H1 (cell line): ENCODE results near the gene ABLIM1.

ENCODE experiments used
- ATF2 ChIP-seq: IDR thresholded peaks from 2 replicates; pipeline ENCODE4 v1.6.1; 2012; ENCODE audit warnings: low read length, inconsistent platforms
- CTCF ChIP-seq, 3 experiments: IDR thresholded peaks; 1 replicate in 2 of 3; 2 replicates in 1 of 3; pipeline versions ENCODE4 v1.5.1 to v1.6.1; 2011; ENCODE audit warnings: low read length in 3 of 3, mild to moderate bottlenecking in 3 of 3, inconsistent platforms in 2 of 3, low read depth in 1 of 3, moderate library complexity in 1 of 3; ENCODE audit not compliant: insufficient read depth in 1 of 3; ENCODE audit errors: control extremely low read depth in 1 of 3
- EZH2 ChIP-seq: fragments of 200-600 bp; sonication (generic); IDR thresholded peaks from 2 replicates; pipeline ENCODE4 v1.7.1; 2012; ENCODE audit warnings: low read depth, mild to moderate bottlenecking, moderate library complexity, low read length, inconsistent platforms; ENCODE audit not compliant: severe bottlenecking
- HDAC6 ChIP-seq: IDR thresholded peaks from one replicate; pipeline ENCODE4 v1.7.1; 2012; ENCODE audit warnings: low read depth, mild to moderate bottlenecking, inconsistent platforms, low read length, moderate library complexity
- MAFK ChIP-seq: IDR thresholded peaks from 2 replicates; pipeline ENCODE4 v1.6.1; 2012; ENCODE audit warnings: low read depth, mild to moderate bottlenecking, improper control_type of control experiment, low read length
- POLR2A ChIP-seq, 2 experiments: IDR thresholded peaks; 1 replicate in 1 of 2; 2 replicates in 1 of 2; pipeline ENCODE4 v1.6.1; 2011; ENCODE audit warnings: low read depth in 2 of 2, low read length in 2 of 2, mild to moderate bottlenecking in 2 of 2; ENCODE audit errors: control extremely low read depth in 1 of 2

- no peak for TF ChIP-seq EZH2
- TF ChIP-seq ATF2, result no peak
- no peak for TF ChIP-seq HDAC6
- no peak for TF ChIP-seq MAFK
- no peak for TF ChIP-seq CTCF (IDR thresholded peaks at IDR 0.05; ENCODE audit: control extremely low read depth in 1 of 3, insufficient read depth in 1 of 3, low read depth in 1 of 3, low read length in 3 of 3)
- no peak for TF ChIP-seq POLR2A (IDR thresholded peaks at IDR 0.05; ENCODE audit: control extremely low read depth in 1 of 2, low read depth in 2 of 2, low read length in 2 of 2)
Observed at GRCh38 chr10:114593240-114593792, 64.8 kb downstream of the ABLIM1 start.
